Muscle of leg (tissue), 11 donors: ENCODE data around the gene HGS. TPM values are rescaled to one million over a fixed set of nuclear protein-coding genes. Genes with fewer than 3 reads are reported as not detected.

ENCODE experiments used
- DNase-seq: peaks from one replicate; pipeline ENCODE4 v3.0.0; 2013
- H3K27ac ChIP-seq: one replicate; pipeline ENCODE4 v1.5.1; 2013; ENCODE audit warnings: mild to moderate bottlenecking, low read length, control low read depth
- H3K27me3 ChIP-seq: one replicate; pipeline ENCODE4 v1.6.1; 2013; ENCODE audit warnings: low read length; ENCODE audit not compliant: control insufficient read depth, insufficient read depth
- H3K36me3 ChIP-seq: one replicate; pipeline ENCODE4 v1.6.1; 2013; ENCODE audit warnings: low read length; ENCODE audit not compliant: control insufficient read depth, insufficient read depth
- H3K4me1 ChIP-seq: one replicate; pipeline ENCODE4 v1.6.1; 2013; ENCODE audit warnings: low read length; ENCODE audit not compliant: control insufficient read depth, insufficient read depth
- H3K4me3 ChIP-seq: one replicate; pipeline ENCODE4 v1.5.1; 2013; ENCODE audit warnings: low read length, control low read depth
- H3K9me3 ChIP-seq: replicated peaks from 2 replicates; pipeline ENCODE4 v1.6.1; 2013; ENCODE audit warnings: low read depth, low read length; ENCODE audit not compliant: control insufficient read depth
- WGBS: methylation state at CpG from one replicate; pipeline ENCODE4 v1.1.5; 2013; ENCODE audit warnings: missing lambda C conversion rate; ENCODE audit not compliant: insufficient coverage; 5-methylcytosine and 5-hydroxymethylcytosine counted together
- polyA plus RNA-seq, 8 donors: library from polyadenylated mRNA; unstranded; fragments of 120-200 nt; gene quantifications; one replicate each; pipeline versions ENCODE4 v1.2.1 to v1.2.3, GENCODE V29; 2013; ENCODE audit warnings: inconsistent platforms in 1 of 8, low replicate concordance in 1 of 8; ENCODE audit not compliant: insufficient read length in 8 of 8, insufficient read depth in 1 of 8
- total RNA-seq: library from RNA; stranded (reverse); fragments of 120-200 nt; gene quantifications from one replicate; pipeline ENCODE4 v1.2.4, GENCODE V29; 2013

The HGS gene
- total and polyA plus RNA-seq, 9 donors: 32.0 to 64.8 (median 47.4) TPM

DNA sequence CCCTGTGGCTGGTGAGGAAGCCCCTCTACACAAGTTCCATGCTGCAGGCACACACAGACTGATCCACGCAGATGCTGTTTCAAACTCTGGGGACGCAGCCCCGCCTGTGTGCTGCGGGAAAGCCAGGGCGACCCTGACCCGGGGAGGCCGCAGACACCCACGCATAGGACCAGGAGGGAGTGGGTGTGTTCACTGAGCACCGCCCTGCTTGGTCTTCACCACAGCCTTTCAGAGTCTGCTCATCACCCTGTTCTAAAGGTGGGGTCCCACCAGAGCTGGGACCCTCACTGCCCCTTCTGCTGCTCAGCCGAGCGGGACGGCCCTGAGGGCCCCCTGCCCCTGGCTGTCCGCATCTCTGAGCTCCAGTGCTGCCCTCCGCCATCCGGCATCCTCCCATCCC lies 39.3 kb upstream of the HGS start:
- Histone ChIP-seq H3K9me3 (peaks cover 2% of the 10 kb centered on the region), H3K27ac (no peak overlapping the region), H3K4me3 (no peak overlapping the region), H3K36me3 (no peaks in the 10 kb centered on the region), H3K27me3 (peaks cover 28% of the 10 kb centered on the region), H3K4me1 (no peaks in the 10 kb centered on the region)
- WGBS: 81% methylated on average over 11 of the region's 15 CpGs
- DNase-seq: no peak

DNA sequence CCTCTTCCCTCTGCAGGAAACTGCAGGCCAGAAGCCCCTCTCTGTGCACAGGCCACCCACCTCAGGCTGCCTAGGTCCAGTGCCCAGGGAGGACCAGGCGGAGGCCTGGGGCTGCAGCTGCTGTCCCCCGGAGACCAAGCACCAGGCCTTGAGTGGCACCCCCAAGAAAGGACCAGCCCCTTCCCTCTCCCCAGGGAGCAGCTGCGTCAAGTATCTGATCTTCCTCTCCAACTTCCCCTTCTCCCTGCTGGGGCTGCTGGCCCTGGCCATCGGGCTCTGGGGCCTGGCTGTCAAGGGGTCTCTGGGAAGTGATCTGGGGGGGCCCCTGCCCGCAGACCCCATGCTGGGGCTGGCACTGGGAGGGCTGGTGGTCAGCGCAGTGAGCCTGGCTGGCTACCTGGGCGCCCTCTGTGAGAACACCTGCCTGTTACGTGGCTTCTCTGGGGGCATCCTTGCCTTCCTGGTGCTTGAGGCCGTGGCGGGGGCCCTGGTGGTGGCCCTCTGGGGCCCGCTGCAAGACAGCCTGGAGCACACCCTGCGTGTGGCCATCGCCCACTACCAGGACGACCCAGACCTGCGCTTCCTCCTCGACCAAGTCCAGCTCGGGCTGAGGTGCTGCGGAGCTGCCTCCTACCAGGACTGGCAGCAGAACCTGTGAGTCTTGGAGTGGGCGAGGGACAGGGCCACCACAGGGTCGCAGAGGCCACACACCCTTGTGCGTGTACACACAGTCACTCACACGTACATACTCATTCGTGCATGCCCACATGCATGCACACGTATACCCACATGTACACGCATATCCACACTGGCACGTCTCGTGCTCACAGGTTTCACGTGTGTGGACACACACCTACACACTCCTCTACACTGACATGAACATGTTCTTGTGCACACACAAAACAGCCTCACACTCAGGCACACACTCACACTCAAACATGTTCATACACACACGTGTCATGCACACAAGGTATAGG lies 38.5 kb upstream of the HGS start:
- H3K27me3 ChIP-seq: peaks cover 35% of the 10 kb centered on the region
- H3K36me3 ChIP-seq: no peaks in the 10 kb centered on the region
- no peak for DNase-seq
- H3K4me3 ChIP-seq: no peak overlapping the region
- WGBS: 88% methylated on average over 26 of the region's 29 CpGs
- H3K4me1 ChIP-seq: no peaks in the 10 kb centered on the region
- peaks cover 2% of the 10 kb centered on the region for H3K9me3 ChIP-seq
- no peak overlapping the region for H3K27ac ChIP-seq

DNA sequence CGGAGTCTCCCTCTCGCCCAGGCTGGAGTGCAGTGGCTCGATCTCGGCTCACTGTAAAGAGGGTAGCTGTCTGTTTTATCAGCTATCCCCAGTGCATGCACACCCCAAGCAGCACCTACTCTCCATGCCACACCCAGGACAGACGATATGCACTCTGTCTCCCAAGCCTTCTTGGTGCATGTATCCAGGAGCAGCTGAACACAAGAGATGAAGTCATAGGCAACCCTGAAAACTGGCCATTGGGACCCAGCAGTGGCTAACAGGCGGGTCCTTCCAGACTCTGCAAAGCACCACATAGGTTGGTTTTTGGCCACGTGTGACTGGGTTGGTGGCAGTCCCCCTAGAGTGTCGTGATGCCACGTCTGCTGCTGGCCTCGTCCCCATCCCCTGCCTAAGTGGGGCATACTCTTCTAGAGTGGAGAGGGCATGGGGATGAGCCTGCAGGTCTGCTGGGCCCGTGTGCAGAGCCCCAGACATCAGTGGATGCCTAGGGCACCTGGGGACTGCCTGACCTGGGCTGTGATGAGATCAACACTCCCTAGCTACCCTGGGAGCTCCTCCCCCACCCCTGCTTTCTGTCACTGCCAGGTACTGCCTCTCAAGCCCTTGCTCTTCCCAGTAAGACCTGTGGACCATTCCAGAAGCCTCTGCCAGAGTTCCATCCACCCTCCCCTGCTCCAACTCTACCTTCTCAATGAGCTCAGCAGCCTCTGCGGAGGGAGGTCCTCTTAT lies 36.8 kb upstream of the HGS start:
- Histone ChIP-seq H3K27me3 (peaks cover 40% of the 10 kb centered on the region), H3K27ac (no peak overlapping the region), H3K36me3 (no peaks in the 10 kb centered on the region), H3K4me3 (no peak overlapping the region), H3K4me1 (no peaks in the 10 kb centered on the region), H3K9me3 (peaks cover 2% of the 10 kb centered on the region)
- 47% methylated on average over 6 of the region's 12 CpGs for WGBS
- DNase-seq: no peak

DNA sequence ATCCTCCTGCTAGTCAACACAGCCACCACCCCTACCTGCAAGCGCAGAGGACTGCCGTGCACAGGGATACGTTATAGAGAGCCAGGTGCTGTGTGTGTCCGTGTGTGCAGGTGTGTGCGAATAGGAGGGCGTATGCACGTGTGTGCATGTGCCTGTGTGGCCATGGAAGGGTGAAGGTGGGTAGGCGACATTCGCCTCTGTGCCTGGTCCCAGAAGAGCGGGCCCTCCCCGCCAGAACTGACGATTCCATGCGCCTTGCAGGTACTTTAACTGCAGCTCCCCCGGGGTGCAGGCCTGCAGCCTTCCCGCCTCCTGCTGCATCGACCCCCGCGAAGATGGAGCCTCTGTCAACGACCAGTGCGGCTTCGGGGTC lies 36.2 kb upstream of the HGS start:
- H3K4me3 ChIP-seq: no peak overlapping the region

DNA sequence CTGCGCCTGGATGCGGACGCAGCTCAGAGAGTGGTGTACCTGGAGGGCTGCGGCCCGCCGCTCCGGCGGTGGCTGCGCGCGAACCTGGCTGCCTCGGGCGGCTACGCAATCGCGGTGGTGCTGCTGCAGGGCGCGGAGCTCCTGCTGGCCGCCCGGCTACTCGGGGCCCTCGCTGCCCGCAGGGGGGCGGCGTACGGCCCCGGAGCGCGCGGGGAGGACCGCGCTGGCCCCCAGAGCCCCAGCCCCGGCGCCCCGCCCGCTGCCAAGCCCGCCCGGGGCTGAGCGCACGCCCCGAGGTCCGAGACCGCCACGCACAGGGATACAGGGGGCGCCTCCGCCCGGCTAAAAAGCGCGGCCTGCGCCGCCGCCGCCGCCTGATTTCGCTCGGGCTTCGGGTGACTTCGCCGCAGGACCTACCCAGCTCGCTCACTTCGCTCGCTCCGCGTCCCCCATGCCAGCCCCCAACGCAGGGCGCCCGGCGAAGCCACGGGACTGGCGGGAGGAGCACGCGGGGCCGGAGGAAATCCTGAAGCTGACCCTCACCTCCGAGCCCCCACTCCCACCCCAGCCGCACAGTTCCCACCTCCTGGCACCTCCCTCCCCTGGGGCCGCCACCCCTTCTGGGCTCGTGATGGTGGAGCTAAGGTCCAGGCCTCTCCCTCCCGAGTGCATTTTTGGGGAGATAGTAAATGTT lies 35.7 kb upstream of the HGS start:
- Histone ChIP-seq H3K9me3 (peaks cover 2% of the 10 kb centered on the region), H3K4me3 (no peak overlapping the region), H3K4me1 (peaks cover 2% of the 10 kb centered on the region), H3K27ac (no peak overlapping the region), H3K36me3 (no peaks in the 10 kb centered on the region), H3K27me3 (peaks cover 42% of the 10 kb centered on the region)
- 2% methylated on average over 73 of the region's 78 CpGs for WGBS
- DNase-seq: no peak

More for the DNA sequence above, 36.2 kb upstream of the HGS start:
- peaks cover 40% of the 10 kb centered on the region for H3K27me3 ChIP-seq
- H3K4me1 ChIP-seq: no peaks in the 10 kb centered on the region
- 23% methylated on average over 17 of the region's 21 CpGs for WGBS
- DNase-seq: no peak
- no peak overlapping the region for H3K27ac ChIP-seq
- H3K9me3 ChIP-seq: peaks cover 2% of the 10 kb centered on the region
- H3K36me3 ChIP-seq: no peaks in the 10 kb centered on the region

DNA sequence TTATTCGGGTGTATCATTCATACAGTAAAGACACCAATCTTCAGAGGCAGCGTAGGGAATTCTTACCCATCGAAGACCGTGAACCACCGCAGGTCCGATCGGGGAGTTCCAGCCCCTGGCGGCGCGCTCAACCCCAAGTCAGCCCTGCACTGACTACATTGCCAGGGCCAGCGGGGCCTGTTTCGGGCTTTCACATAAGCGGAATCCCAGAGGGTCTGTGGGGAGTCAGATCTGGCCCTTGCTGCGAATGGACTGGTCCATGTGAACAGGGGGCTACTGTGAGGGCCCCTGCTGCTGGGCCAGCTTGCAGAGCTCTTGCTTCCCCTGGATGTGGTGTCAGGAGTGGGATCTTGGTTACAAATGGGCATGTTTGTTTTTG lies 35.1 kb upstream of the HGS start:
- Histone ChIP-seq H3K4me3 (no peak overlapping the region), H3K9me3 (peaks cover 2% of the 10 kb centered on the region), H3K27ac (no peak overlapping the region), H3K36me3 (no peaks in the 10 kb centered on the region), H3K27me3 (peaks cover 43% of the 10 kb centered on the region), H3K4me1 (peaks cover 6% of the 10 kb centered on the region)
- 70% methylated on average over 13 of the region's 14 CpGs for WGBS
- no peak for DNase-seq

DNA sequence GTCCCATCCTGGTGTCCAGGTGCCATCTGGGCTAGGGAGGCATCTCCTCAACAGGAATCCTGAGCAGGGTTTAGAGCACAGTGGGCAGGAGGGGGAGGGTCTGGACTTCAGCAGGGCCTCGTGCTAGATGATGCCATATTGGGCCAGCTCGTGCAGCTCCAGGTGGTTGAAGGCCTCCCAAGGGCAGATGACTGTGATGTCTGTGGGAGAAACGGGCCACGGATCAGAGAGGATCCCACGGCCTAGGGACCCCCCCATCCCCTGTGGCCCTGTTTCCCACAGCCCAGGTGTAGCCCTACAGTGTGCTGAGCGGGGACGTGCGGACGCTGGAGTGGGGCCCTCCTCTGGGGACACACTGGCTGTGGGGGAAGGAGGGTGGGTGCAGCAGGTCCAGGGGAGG lies 32.9 kb upstream of the HGS start:
- Histone ChIP-seq H3K27me3 (peaks cover 43% of the 10 kb centered on the region), H3K9me3 (peaks cover 2% of the 10 kb centered on the region), H3K4me1 (peaks cover 14% of the 10 kb centered on the region), H3K4me3 (no peak overlapping the region), H3K36me3 (no peaks in the 10 kb centered on the region), H3K27ac (no peak overlapping the region)
- no peak for DNase-seq
- WGBS: 75% methylated on average over 6 of the region's 9 CpGs

DNA sequence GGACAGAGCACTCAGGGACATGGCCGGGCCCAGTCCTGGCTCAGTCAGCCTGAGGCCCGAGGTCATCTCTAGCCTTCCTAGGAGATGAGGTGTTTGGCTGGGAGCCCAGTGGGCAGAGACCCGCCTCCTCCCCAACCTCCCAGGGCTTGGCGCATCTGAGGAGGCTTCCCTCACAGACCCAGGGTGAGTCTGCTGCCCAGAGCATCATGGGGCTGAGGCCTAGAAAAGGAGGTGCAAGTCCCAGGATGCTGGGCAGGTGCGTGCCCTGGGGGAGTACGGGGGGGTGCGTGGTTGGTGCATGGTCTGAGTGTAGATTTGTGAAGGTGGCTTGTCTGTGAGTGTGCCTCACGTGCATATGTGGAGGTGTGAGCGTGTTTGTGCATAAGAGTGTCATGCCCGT lies 32.1 kb upstream of the HGS start:
- H3K27ac ChIP-seq: no peak overlapping the region
- H3K27me3 ChIP-seq: peaks cover 41% of the 10 kb centered on the region
- H3K4me3 ChIP-seq: no peak overlapping the region
- no peaks in the 10 kb centered on the region for H3K36me3 ChIP-seq
- peaks cover 14% of the 10 kb centered on the region for H3K4me1 ChIP-seq
- H3K9me3 ChIP-seq: peaks cover 2% of the 10 kb centered on the region
- WGBS: 90% methylated on average over 6 of the region's 10 CpGs
- no peak for DNase-seq

DNA sequence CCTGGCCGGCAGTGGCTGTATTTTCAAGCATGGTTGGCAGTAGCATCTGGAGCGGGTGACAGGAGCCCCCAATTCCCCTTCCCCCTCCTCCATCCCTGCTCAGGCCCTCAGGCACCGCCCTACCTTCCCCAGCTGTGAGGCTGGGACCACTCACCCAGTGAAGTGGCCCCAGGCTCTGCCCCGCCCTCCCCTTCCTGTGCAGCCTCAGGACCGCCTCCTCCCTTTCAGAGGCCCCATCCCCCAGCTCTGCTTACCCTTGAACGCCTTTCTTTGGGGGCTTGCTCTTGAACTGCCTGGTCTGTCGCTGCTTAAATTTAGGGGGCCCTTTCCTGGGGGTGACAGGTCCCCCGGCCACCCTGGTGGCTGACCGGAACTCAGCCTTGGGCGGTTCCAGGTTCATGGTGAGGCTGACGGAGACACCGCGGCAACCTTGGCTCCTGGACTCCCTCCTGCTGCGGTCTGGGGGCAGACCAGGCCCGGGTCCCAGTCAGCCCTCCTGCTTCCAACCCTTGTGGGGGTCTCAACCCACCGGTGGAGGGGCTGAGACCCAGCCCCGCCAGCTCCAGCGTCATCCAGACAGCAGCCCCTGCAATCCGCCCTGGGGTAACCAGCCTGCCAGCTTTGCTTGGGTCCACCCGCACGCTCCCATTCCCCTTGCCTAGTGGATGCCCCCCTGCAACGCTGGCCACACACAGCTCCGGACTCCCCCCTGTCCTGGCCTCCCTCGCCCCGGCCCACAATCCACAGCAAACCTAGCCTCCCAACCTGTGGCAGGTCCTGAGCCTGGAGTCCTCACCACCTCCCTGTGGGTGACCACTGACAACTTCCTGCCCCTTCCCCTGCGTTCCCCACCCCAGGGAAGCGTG lies 30.7 kb upstream of the HGS start:
- Histone ChIP-seq H3K9me3 (peaks cover 2% of the 10 kb centered on the region), H3K4me1 (peaks cover 19% of the 10 kb centered on the region), H3K27ac (no peak overlapping the region), H3K4me3 (no peak overlapping the region), H3K27me3 (peaks cover 28% of the 10 kb centered on the region), H3K36me3 (no peaks in the 10 kb centered on the region)
- no peak for DNase-seq
- WGBS: 17% methylated on average over 20 of the region's 27 CpGs
